Measurements from ENCODE around the gene VSIR.

The VSIR gene

GRCh38 chr10:71737834-71738197 lies 35.5 kb downstream of the VSIR start:
- TF ChIP-seq, protein P1, sequence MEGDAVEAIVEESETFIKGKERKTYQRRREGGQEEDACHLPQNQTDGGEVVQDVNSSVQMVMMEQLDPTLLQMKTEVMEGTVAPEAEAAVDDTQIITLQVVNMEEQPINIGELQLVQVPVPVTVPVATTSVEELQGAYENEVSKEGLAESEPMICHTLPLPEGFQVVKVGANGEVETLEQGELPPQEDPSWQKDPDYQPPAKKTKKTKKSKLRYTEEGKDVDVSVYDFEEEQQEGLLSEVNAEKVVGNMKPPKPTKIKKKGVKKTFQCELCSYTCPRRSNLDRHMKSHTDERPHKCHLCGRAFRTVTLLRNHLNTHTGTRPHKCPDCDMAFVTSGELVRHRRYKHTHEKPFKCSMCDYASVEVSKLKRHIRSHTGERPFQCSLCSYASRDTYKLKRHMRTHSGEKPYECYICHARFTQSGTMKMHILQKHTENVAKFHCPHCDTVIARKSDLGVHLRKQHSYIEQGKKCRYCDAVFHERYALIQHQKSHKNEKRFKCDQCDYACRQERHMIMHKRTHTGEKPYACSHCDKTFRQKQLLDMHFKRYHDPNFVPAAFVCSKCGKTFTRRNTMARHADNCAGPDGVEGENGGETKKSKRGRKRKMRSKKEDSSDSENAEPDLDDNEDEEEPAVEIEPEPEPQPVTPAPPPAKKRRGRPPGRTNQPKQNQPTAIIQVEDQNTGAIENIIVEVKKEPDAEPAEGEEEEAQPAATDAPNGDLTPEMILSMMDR (IDR thresholded peaks at IDR 0.05): no peak

GRCh38 chr10:71737001-71737833 lies 36.1 kb downstream of the VSIR start:
- TF ChIP-seq, protein P1 (IDR thresholded peaks at IDR 0.05): no peak

DNA sequence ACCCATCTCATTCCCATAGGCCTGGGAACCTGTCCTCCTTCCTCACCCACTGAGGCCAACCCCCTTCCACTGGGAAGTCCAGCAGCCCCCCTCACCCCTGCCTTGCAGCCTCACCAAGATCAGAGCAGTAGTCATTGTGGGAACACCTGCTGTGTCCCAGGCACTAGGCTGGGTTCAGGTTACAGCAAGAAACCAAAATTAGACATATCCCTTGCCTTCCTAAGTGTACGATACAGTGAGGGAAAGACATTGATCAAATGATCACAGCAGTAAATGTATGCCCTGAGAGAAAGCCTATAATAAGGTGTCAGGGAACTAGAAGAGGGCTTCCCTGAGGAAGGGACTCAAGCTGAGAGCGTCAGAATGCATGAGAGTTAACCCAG lies 36.8 kb downstream of the VSIR start:
- TF ChIP-seq, protein P1 (IDR thresholded peaks at IDR 0.05): no peak

GRCh38 chr10:71735709-71736569 lies 37.4 kb downstream of the VSIR start:
- TF ChIP-seq, protein P1 (IDR thresholded peaks at IDR 0.05): no peak

DNA sequence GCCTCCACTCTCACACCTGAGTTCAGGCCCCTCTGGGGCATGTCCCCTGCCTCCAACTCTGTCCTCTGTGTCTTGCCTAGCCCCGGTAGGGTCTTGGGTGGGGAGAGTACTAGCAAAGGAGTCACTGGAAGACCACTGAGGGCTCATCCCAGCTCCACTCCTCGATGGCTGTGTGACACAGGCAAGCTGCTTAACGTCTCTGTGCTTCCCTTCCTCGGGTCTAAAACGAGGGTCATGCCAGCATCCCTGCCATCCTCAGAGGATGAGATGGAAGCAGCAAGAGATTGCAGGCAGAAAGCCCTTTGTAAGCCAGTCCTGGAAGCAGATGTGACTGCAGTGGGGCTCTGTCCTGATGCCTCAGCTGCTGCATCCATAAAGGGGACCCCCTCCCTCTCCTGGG lies 38.5 kb downstream of the VSIR start:
- TF ChIP-seq, protein P1 (IDR thresholded peaks at IDR 0.05): no peak

- TF ChIP-seq, protein P1 (IDR thresholded peaks at IDR 0.05): no peak
Observed at GRCh38 chr10:71731791-71732190, 41.5 kb downstream of the VSIR start.

DNA sequence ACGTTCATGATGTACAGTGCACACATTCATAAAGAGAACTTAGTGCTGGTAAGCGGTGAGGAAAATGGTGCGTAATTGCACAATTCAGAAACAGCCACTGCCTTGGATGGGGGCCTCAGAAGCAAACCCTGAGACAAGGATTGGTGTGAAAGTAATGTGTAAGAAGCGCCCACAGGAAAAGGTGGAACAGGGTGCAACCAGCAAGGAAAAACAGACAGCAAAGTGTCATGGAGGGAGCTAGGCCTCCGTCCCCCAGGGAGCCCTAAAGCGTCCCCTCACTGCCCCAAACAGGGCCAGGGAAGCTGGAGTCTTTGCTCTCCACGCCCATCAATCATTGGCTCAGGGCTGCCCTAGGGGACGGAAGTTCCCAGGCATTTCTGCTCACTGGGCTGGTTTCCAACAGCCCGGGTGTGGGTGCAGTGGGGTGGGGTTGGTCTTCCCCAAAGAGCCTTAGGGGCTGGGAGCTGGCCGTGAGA lies 44.1 kb downstream of the VSIR start:
- TF ChIP-seq, protein P1 (IDR thresholded peaks at IDR 0.05): no peak
